ENCODE results near the gene WNK4.

The WNK4 gene

GRCh38 chr17:42772945-42773289 lies 7.5 kb upstream of the WNK4 start:
- Histone ChIP-seq H3K36me3 (ENCODE audit: insufficient read depth) (no peaks in the 10 kb centered on the region; the same call in 1 of the 2 replicates), H3K27ac (peak overlapping the region; percentile 48), H3K79me2 (ENCODE audit: insufficient read depth, low read depth) (peaks cover 4% of the 10 kb centered on the region; the same call in 1 of the 2 replicates), H3K4me3 (IDR thresholded peaks at IDR 0.05; ENCODE audit: insufficient read depth, low read depth, low read length) (no peak overlapping the region), H3K4me1 (ENCODE audit: low read depth, poor library complexity, severe bottlenecking) (peaks cover 30% of the 10 kb centered on the region), H3K4me2 (peak overlapping the region; percentile 89), H2AFZ (ENCODE audit: low read depth) (peak overlapping the region; percentile 64), H4K20me1 (ENCODE audit: insufficient read depth) (no peaks in the 10 kb centered on the region), H3K27me3 (ENCODE audit: insufficient read depth, low read depth) (no peaks in the 10 kb centered on the region), H3K9ac (peak overlapping the region; percentile 75)
- no peak for TF ChIP-seq CTCF (conservative IDR thresholded peaks at IDR 0.05; ENCODE audit: low read depth, low read length)

DNA sequence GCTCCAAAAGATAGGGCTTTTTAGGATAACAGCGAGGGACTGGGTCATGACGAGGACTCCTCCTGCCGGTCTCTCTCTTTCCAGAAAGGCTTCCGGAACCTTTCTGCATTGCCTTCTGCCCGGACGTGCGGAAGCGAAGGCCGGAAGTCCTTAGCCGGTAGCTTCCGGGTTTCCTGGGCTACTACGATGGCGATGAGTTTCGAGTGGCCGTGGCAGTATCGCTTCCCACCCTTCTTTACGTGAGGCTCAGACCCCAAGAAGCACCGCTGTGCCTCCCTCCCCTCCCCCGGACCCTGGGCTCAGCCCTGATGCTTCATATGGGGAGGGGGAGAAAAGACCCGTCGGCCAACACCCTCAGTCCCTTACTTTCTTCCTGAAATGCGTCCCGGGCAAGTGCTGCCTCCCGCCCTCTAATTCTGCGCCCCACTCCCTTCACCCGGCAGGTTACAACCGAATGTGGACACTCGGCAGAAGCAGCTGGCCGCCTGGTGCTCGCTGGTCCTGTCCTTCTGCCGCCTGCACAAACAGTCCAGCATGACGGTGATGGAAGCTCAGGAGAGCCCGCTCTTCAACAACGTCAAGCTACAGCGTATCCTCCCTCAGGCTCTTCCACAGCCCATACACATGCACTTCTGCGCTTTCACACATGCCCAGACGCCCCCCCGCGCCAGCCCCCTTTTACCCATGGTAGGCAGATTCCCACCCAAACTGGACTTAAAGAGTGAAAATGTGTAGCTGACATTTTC lies 6.9 kb upstream of the WNK4 start, which contains the start of gene VPS25:
TSS of gene VPS25 (plus strand) at position 160 of the 746 bp plus-strand sequence. CDS start at position 187, 27 bp downstream.
- Histone ChIP-seq H3K27me3 (ENCODE audit: insufficient read depth, low read depth) (no peaks in the 10 kb centered on the region), H3K4me1 (ENCODE audit: low read depth, poor library complexity, severe bottlenecking) (peaks cover 30% of the 10 kb centered on the region), H2AFZ (ENCODE audit: low read depth) (peak within 1 kb of the TSS; percentile 64), H3K4me3 (IDR thresholded peaks at IDR 0.05; ENCODE audit: insufficient read depth, low read depth, low read length) (no peak within 1 kb of the TSS), H3K4me2 (peak within 1 kb of the TSS; percentile 89), H3K9ac (peak within 1 kb of the TSS; percentile 75), H4K20me1 (ENCODE audit: insufficient read depth) (no peaks in the 10 kb centered on the region), H3K27ac (peak within 1 kb of the TSS; percentile 48), H3K36me3 (ENCODE audit: insufficient read depth) (no peaks in the 10 kb centered on the region; the same call in 1 of the 2 replicates), H3K79me2 (ENCODE audit: insufficient read depth, low read depth) (peaks cover 4% of the 10 kb centered on the region; the same call in 1 of the 2 replicates)
- TF ChIP-seq CTCF (conservative IDR thresholded peaks at IDR 0.05; ENCODE audit: low read depth, low read length): no peak

GRCh38 chr17:42774066-42774745 lies 6.2 kb upstream of the WNK4 start:
- TF ChIP-seq CTCF (conservative IDR thresholded peaks at IDR 0.05; ENCODE audit: low read depth, low read length): no peak
- Histone ChIP-seq H3K9ac (peak overlapping the region; percentile 75; the same call in 1 of the 2 replicates), H2AFZ (ENCODE audit: low read depth) (peak overlapping the region; percentile 64; the same call in 1 of the 2 replicates)

DNA sequence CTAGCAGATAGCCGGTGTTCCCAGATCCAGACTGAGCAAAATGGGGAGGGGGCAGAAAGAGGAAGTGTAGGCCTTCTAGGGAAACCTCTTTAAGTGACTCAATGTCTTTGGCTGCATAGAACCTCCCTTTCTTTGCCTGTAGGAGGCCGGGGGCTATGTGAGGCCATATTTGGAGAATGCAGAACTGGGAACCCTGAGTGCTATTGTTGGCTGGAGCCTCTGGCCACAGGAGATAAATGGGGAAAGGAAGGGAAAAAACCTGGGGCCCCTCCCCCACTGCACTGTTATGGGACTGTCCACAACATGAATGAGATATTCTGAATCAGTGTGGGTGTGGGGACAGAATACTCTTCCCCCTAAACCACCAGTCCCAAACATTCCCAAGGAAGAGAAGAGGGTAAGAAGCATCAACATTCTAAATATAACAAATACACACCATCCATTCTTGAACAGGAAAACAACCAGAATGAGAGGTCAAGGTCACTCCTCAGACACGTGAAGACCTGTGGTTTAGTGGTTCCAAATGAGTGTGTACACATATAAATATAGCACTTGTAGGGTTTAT lies 4.8 kb upstream of the WNK4 start:
- Histone ChIP-seq H3K4me2 (no peak overlapping the region), H3K9ac (no peak overlapping the region)

More at GRCh38 chr17:42774066-42774745, 6.2 kb upstream of the WNK4 start:
- H3K27ac ChIP-seq: peak overlapping the region; percentile 48; the same call in 1 of the 2 replicates
- peaks cover 30% of the 10 kb centered on the region for H3K4me1 ChIP-seq (ENCODE audit: low read depth, poor library complexity, severe bottlenecking)
- H3K36me3 ChIP-seq (ENCODE audit: insufficient read depth): no peaks in the 10 kb centered on the region; the same call in 1 of the 2 replicates
- H3K79me2 ChIP-seq (ENCODE audit: insufficient read depth, low read depth): peaks cover 4% of the 10 kb centered on the region; the same call in 1 of the 2 replicates
- H4K20me1 ChIP-seq (ENCODE audit: insufficient read depth): no peaks in the 10 kb centered on the region
- peak overlapping the region; percentile 89 for H3K4me2 ChIP-seq
- no peak overlapping the region for H3K4me3 ChIP-seq (IDR thresholded peaks at IDR 0.05; ENCODE audit: insufficient read depth, low read depth, low read length)
- no peaks in the 10 kb centered on the region for H3K27me3 ChIP-seq (ENCODE audit: insufficient read depth, low read depth)

More for the DNA sequence above, 4.8 kb upstream of the WNK4 start:
- peaks cover 30% of the 10 kb centered on the region for H3K4me1 ChIP-seq (ENCODE audit: low read depth, poor library complexity, severe bottlenecking)
- no peak overlapping the region for H2AFZ ChIP-seq (ENCODE audit: low read depth)
- no peak for TF ChIP-seq CTCF (conservative IDR thresholded peaks at IDR 0.05; ENCODE audit: low read depth, low read length)
- no peaks in the 10 kb centered on the region for H4K20me1 ChIP-seq (ENCODE audit: insufficient read depth)
- no peak overlapping the region for H3K27ac ChIP-seq
- H3K4me3 ChIP-seq (IDR thresholded peaks at IDR 0.05; ENCODE audit: insufficient read depth, low read depth, low read length): no peak overlapping the region
- H3K27me3 ChIP-seq (ENCODE audit: insufficient read depth, low read depth): no peaks in the 10 kb centered on the region
- peaks cover 4% of the 10 kb centered on the region; the same call in 1 of the 2 replicates for H3K79me2 ChIP-seq (ENCODE audit: insufficient read depth, low read depth)
- H3K36me3 ChIP-seq (ENCODE audit: insufficient read depth): no peaks in the 10 kb centered on the region; the same call in 1 of the 2 replicates
